ENCODE measurements around the gene BRMS1L. TPM values are rescaled to one million over a fixed set of nuclear protein-coding genes. Genes with fewer than 3 reads are reported as not detected.

BRMS1L gene
- total and polyA plus RNA-seq, 3 donors from 2014 or later: 7.6 to 11.8 (median 8.4) TPM

DNA sequence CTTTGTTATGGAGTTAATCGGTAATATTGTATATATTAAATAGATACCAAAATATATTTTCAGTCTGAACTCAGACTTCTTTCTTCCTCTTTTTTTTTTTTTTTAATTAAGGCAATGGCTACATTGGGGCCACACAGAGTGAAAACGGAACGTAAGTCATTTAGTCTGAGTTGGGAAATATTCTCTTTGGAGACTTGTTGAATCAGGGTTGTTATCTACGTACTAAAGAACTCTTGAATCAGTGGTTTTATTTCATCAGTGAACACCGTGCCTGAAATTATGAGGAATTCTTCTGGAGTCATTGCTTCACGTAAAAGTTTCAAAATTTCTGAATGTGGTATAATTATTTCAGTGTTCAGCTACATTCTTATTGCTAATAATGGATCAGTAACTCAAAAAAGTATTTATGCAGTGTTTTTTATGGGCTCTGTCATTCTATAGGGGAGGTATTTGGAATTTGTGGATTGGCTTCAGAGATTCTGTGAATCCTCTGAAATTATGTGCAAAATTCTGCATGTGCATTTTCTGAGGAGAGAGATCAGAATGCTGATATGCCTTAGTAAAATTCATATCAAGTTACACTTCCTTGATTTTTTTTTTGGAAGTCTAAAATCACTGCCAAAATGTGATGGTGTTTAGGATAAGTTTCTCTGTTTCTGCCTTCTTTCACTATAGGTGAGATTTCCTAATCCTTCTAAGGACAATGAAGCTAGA, 39.6 kb downstream of the BRMS1L start:
- DNase-seq: no peak
- Histone ChIP-seq H3K4me1 (no peaks in the 10 kb centered on the region), H3K9me3 (no peaks in the 10 kb centered on the region), H3K27me3 (no peaks in the 10 kb centered on the region), H3K27ac (no peak overlapping the region), H3K36me3 (ENCODE audit: low read depth, missing control alignments) (no peaks in the 10 kb centered on the region), H3K4me3 (no peak overlapping the region)
- 94 to 95% methylated on average over 6 of the region's 6 CpGs for WGBS, 2 donors
- intact Hi-C loops (cut with DNase I; ENCODE audit: low total_unique reads): no loop called here
- TF ChIP-seq, protein P1, sequence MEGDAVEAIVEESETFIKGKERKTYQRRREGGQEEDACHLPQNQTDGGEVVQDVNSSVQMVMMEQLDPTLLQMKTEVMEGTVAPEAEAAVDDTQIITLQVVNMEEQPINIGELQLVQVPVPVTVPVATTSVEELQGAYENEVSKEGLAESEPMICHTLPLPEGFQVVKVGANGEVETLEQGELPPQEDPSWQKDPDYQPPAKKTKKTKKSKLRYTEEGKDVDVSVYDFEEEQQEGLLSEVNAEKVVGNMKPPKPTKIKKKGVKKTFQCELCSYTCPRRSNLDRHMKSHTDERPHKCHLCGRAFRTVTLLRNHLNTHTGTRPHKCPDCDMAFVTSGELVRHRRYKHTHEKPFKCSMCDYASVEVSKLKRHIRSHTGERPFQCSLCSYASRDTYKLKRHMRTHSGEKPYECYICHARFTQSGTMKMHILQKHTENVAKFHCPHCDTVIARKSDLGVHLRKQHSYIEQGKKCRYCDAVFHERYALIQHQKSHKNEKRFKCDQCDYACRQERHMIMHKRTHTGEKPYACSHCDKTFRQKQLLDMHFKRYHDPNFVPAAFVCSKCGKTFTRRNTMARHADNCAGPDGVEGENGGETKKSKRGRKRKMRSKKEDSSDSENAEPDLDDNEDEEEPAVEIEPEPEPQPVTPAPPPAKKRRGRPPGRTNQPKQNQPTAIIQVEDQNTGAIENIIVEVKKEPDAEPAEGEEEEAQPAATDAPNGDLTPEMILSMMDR (IDR thresholded peaks at IDR 0.05): no peak
- no peak for TF ChIP-seq POLR2A (IDR thresholded peaks at IDR 0.05)

DNA sequence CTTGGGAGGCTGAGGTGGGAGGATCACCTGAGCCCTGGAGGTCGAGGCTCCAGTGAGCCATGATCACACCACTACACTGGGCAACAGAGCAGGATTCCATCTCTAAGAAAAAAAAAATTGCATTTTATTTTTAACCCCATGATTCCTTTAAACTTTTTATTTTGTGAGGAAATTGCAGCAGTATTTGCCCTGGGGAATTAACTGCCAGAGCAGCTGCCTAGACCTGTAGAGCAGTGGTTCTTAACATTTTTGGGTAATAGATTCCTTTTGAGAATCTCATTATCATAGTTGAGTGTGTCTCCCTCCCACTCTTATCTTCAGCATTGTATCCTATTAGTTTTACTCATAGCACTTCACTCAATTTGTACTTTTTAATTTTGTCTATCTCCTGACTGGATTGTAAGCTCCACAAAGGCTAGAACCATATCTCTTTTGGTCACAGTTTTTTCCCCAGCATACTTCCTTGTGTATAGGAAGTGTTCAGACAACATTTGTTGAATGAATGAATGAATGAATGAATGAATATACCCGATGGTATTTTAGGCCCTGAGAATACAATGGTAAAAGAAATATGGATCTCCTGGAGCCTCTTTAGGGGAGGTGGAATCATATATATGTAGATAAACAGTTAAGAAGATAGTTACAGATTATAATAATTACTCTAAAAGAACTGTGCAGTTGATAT, 40.6 kb downstream of the BRMS1L start:
- Histone ChIP-seq H3K4me1 (no peaks in the 10 kb centered on the region), H3K36me3 (ENCODE audit: low read depth, missing control alignments) (no peaks in the 10 kb centered on the region), H3K27ac (no peak overlapping the region), H3K27me3 (no peaks in the 10 kb centered on the region), H3K9me3 (no peaks in the 10 kb centered on the region), H3K4me3 (no peak overlapping the region)
- DNase-seq: no peak
- no peak for TF ChIP-seq POLR2A (IDR thresholded peaks at IDR 0.05)
- TF ChIP-seq, protein P1 (IDR thresholded peaks at IDR 0.05): no peak
- WGBS, 2 donors: 74 to 83% methylated on average over 2 of the region's 2 CpGs
- intact Hi-C loops (cut with DNase I; ENCODE audit: low total_unique reads): no loop called here

DNA sequence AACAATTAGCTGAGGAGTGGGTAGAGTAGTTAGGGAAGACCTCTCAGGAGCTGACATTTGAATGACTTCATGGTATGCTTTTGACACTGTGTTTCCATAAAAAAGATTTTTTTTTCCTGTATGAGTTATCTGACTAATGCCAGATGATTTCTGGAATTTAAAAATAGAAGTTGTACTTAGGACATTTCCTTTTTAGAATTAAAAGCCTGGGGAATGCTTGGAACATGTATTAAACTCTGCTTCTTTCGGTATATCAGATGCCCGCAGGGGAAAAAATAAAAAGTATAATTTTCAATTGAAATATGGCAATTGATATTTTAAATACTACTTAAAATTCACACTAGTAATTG, 41.1 kb downstream of the BRMS1L start:
- no peak overlapping the region for H3K4me3 ChIP-seq
- H3K4me1 ChIP-seq: no peaks in the 10 kb centered on the region
- H3K27me3 ChIP-seq: no peaks in the 10 kb centered on the region
- H3K36me3 ChIP-seq (ENCODE audit: low read depth, missing control alignments): no peaks in the 10 kb centered on the region
- intact Hi-C loops (cut with DNase I; ENCODE audit: low total_unique reads): no loop called here
- TF ChIP-seq, protein P1 (IDR thresholded peaks at IDR 0.05): no peak
- no peak for TF ChIP-seq POLR2A (IDR thresholded peaks at IDR 0.05)
- DNase-seq: no peak
- H3K9me3 ChIP-seq: no peaks in the 10 kb centered on the region
- H3K27ac ChIP-seq: no peak overlapping the region
- WGBS, 2 donors: 61 to 73% methylated on average over 2 of the region's 2 CpGs

DNA sequence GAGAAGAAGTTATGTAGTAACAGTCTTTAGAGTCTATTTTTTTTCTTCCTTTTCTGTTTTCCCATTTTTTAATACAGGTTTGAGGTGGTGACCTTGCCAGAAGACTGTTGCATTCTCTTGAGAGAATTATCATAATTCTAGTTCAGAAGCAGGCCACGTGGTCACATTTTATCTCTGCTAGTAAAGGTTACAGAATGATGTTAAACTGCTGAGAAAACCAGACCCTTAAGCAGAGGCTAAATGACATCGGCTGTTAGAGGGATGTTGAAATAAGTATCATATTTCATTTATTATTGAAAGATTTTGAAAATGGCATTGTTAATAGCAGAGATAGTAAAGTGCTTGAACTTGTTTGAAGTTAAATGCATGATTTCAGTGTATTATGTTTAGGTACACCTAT, 49.2 kb downstream of the BRMS1L start:
- no peaks in the 10 kb centered on the region for H3K36me3 ChIP-seq (ENCODE audit: low read depth, missing control alignments)
- intact Hi-C loops (cut with DNase I; ENCODE audit: low total_unique reads): no loop called here
- no peak overlapping the region for H3K4me3 ChIP-seq
- no peak for DNase-seq
- WGBS, 2 donors: 35 to 41% methylated on average over 2 of the region's 2 CpGs
- no peak overlapping the region for H3K27ac ChIP-seq
- H3K27me3 ChIP-seq: no peaks in the 10 kb centered on the region
- no peaks in the 10 kb centered on the region for H3K4me1 ChIP-seq
- H3K9me3 ChIP-seq: no peaks in the 10 kb centered on the region
- TF ChIP-seq POLR2A (IDR thresholded peaks at IDR 0.05): no peak
- TF ChIP-seq, protein P1 (IDR thresholded peaks at IDR 0.05): no peak

Measured in testis (tissue), 3 donors.